Gastrocnemius medialis (tissue), 4 donors: ENCODE results near the gene USP31.

Experiments
- POLR2A ChIP-seq, 2 donors: fragments of 450-650 bp; IDR thresholded peaks; one replicate each; pipeline ENCODE4 v1.6.1; 2017; ENCODE audit warnings: antibody characterized with exemption in 2 of 2, mild to moderate bottlenecking in 2 of 2, moderate library complexity in 2 of 2
- TF ChIP-seq, protein P1 (sequence below), 5 experiments: fragments of 450-650 bp in 3 of 5; fragments of 200-600 bp in 2 of 5; sonication (generic) in 2 of 5; IDR thresholded peaks in 4 of 5; conservative IDR thresholded peaks in 1 of 5; 1 replicate in 4 of 5; 2 replicates in 1 of 5; pipeline ENCODE4 v1.5.1; 2016 to 2019; ENCODE audit warnings: antibody characterized with exemption in 5 of 5, mild to moderate bottlenecking in 3 of 5, moderate library complexity in 3 of 5

DNA sequence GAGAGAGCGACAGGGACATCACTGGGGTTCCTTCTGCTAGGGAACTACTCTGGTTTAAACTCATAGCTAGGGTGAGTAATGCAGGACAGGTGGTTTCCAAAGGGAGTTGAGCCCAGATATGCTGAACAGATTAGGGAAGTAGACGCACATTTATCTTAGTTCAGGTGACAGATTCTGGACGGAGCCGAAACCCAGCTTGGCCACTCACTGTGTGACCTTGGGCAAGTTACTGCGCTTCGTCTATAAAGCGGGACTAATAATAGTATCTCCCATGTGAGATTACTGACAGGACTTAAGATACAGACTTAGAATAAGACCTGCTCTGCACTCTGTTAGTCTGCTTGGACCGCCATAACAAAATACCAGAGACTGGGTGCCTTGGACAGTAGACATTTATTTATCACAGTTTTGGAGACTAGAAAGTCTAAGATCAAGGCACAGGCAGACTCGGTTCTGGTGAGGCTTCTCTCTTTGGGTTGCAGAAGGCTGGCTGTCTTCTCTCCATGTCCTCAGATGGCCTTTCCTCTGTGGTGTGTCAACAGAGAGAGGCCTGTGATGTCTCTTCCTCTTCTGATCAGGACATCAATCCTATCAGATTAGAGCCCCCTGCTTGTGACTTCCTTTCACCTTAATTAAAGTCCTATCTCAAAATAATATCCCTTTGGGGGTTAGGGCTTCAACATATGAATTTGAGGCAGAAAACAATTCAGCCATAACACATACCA, 45.4 kb upstream of the USP31 start:
- TF ChIP-seq, protein P1, sequence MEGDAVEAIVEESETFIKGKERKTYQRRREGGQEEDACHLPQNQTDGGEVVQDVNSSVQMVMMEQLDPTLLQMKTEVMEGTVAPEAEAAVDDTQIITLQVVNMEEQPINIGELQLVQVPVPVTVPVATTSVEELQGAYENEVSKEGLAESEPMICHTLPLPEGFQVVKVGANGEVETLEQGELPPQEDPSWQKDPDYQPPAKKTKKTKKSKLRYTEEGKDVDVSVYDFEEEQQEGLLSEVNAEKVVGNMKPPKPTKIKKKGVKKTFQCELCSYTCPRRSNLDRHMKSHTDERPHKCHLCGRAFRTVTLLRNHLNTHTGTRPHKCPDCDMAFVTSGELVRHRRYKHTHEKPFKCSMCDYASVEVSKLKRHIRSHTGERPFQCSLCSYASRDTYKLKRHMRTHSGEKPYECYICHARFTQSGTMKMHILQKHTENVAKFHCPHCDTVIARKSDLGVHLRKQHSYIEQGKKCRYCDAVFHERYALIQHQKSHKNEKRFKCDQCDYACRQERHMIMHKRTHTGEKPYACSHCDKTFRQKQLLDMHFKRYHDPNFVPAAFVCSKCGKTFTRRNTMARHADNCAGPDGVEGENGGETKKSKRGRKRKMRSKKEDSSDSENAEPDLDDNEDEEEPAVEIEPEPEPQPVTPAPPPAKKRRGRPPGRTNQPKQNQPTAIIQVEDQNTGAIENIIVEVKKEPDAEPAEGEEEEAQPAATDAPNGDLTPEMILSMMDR (IDR thresholded peaks at IDR 0.05 in 4 of 5, conservative IDR thresholded peaks at IDR 0.05 in 1 of 5) = no peak
- TF ChIP-seq POLR2A (IDR thresholded peaks at IDR 0.05) = no peak
